Amniotic epithelial cell (primary cell): ENCODE results near the gene TAC4.
A peak's percentile ranks its signal among the peaks of the same experiment; 100 is the strongest.

Experiments used
- DNase-seq: peaks from one replicate; pipeline ENCODE4 v3.0.0-alpha.2; 2010; ENCODE audit warnings: low read depth

The TAC4 gene

DNA sequence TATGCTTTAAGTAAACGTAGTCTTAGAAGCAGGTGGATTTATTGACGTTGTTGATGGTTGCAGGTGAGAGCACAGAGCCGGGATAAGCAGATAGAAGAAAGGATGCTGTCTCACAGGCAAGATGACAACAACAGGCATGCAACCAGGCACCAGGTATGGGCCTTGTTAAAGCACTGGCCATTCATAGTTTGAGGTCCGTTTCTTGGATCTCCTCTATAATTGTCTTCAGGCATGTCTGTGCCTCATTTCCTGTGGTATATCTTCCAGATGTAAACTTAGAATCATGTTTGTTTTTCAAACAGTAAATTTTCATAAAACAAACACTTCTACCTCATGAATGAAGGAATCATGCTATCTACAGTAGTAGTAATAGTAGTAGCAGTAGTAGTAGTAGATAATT lies 38.8 kb downstream of the TAC4 start:
- no peak for DNase-seq

DNA sequence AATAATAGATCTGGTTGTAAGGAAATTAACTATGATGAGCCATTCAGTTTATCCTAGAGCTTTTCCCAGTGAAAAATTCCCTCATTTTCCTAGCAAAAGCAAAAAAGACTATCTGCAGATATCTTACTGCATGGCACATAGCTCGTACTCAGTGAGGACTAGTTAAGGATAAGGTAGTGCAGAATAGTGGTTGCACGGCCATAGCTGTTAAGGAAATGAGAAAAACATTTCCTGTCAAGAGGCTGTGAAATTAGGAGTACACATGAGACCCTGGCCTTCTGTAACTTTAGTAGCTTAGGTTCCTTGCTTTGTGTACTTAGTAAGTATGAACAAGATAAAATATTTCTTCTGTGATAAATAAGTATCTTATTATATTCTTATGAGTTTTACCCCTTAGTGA lies 49.1 kb downstream of the TAC4 start:
- DNase-seq, result no peak

DNA sequence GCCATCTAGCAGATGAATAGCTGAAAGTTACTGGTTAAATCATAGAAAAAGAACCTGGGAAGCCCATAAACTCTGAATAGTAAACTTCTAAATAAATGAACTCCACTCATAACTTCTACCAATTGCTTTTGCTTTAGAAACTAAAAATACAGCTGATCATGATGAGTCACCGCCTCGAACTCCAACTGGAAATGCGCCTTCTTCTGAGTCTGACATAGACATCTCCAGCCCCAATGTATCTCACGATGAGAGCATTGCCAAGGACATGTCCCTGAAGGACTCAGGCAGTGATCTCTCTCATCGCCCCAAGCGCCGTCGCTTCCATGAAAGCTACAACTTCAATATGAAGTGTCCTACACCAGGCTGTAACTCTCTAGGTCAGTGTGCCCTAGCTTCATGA lies 49.7 kb downstream of the TAC4 start:
- DNase-seq, result no peak

DNA sequence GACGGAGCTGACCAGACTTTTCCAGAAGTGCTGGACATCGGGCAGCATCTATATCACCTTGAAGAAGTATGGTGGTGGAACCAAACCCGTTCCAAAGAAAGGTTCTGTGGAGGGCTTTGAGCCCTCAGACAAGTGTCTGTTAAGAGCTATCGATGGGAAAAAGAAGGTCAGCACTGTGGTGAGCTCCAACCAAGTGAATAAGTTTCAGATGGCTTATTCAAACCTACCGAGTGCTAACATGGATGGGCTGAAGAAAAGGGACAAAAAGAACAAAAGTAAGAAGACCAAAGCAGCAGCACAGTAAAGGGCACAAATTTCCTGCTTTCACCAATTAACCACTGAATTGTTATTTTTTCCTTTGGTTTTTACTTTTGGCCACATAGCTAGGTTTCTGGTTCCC lies 52.5 kb downstream of the TAC4 start:
- DNase-seq, result no peak

DNA sequence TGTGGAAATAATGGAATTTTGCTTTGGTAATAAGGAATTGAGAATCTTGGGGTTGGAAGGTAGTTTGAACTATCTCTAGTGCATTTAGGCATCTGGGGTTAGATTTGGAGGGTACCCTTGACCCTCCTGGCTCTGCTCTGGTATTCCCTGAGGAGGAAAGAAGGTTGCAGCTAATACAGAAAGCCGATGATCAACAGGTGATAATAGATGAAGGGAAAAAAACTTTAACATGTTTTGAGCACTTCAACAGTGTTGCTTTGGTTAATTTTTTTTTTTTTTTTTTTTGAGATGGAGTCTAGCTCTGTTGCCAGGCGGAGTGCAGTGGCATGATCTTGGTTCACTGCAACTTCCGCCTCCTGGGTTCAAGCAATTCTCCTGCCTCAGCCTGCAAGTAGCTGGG lies 54.6 kb downstream of the TAC4 start:
- DNase-seq, result no peak

- DNase-seq, result no peak
These were observed 58.7 kb downstream of the TAC4 start for GRCh38 chr17:49789243-49789578.

DNA sequence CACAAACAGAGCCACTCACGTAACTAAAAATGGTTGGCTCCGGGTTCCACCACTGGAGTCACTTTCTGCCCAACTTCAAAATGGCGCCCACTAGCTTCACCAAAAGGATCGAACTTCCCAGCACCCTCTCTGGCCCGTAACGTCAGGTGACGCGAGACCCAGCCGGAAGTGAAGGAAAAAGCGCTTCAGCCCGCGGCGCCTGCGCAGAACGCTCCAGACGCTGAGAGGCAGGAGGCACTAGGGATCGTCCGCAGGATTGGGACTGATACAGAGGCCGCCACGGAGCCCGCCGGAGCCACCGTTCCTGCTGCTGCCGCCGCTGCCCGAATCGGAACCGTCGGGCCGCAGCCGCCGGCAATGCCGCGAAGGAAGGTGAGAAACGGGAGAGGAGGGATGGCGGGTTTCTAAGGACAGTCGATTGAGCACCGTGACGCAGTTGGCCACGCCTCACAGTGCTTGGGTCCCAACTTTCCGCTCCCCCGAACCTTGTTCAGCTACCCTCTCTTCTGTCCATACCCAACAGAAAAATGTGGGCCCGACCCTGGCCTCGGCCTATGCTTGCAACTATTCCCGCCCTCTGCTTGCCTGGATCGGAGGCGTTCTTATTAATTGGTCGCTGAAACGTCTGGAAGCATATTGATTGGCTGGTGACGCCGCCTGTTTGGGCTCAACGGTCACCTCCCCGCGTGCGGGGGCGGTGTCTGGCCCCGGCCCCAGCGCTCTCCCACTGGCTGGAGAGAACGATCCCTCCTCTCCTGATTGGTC lies 59.2 kb downstream of the TAC4 start, which contains the start of gene KAT7:
Gene KAT7, plus strand, starts transcription at position 204 of the 765 bp plus-strand sequence. Its CDS starts 154 bp downstream, at position 358.
- DNase-seq, result peak; percentile 99
